Measurements from ENCODE around the gene ARPC5L. TPM values are rescaled to one million over a fixed set of nuclear protein-coding genes. Genes with fewer than 3 reads are reported as not detected.

ARPC5L gene
- total and polyA plus RNA-seq, 2 of the 13 experiments (the other 11 are each of a cell fraction or from before 2014, with no cell fraction given): 29.9 to 33.8 TPM

GRCh38 chr9:124820698-124821623, 41.0 kb upstream of the ARPC5L start:
- TF ChIP-seq ZNF713 (CRISPR knock-in tag; IDR thresholded peaks at IDR 0.05) (no peak), FOXP1 (IDR thresholded peaks at IDR 0.05) (peak; percentile 73), FOXP1 (CRISPR knock-in tag; IDR thresholded peaks at IDR 0.05) (no peak), HNRNPL (IDR thresholded peaks at IDR 0.05; ENCODE audit: low read depth, low read length) (0 out of 2 replicates have a peak, but pooled peaks have one; percentile 48)
- no peak overlapping the region for H3K9ac ChIP-seq (ENCODE audit: insufficient read depth, low read depth, low read length)
- no peak for DNase-seq (ENCODE audit: low spot score)
- no peak for FAIRE-seq
- ChIA-PET POLR2A (no interaction called here), CTCF (ENCODE audit: low intra/inter-chr PET ratio, low total read pairs) (interaction anchor here (1.7 kb wide), 1 partner anchor 32 kb away, joined by 6 read pairs; the partner anchor contains the start of gene WDR38)
- H3K4me2 ChIP-seq (ENCODE audit: low read depth, low read length): no peak overlapping the region
- in situ Hi-C loops (cut with HindIII; ENCODE audit: extremely low pct_ligation_motif_present, low pct_unique_long_range_greater_than_20kb) (no loop called here), intact Hi-C loops (cut with micrococcal nuclease; ENCODE audit: unreplicated experiment) (no loop called here)
- no peak overlapping the region for H3K4me3 ChIP-seq (replicated peaks in 1 of 3; ENCODE audit: insufficient read depth in 1 of 3, low read depth in 2 of 3, low read length in 3 of 3)
- H3K79me2 ChIP-seq (ENCODE audit: insufficient read depth, low read length): no peaks in the 10 kb centered on the region
- H3K27ac ChIP-seq (ENCODE audit: extremely low read length, insufficient read depth, low read length): no peak overlapping the region
- no peaks in the 10 kb centered on the region for H3K27me3 ChIP-seq (ENCODE audit: control insufficient read depth in 1 of 2, insufficient read depth in 2 of 2, low read length in 2 of 2)
- ATAC-seq: no peak
- no peaks in the 10 kb centered on the region for H3K9me3 ChIP-seq (ENCODE audit: low read length)
- no peaks in the 10 kb centered on the region for H4K20me1 ChIP-seq (ENCODE audit: insufficient read depth, low read length)
- H2AFZ ChIP-seq (ENCODE audit: low read length): no peak overlapping the region
- H3K4me1 ChIP-seq (ENCODE audit: insufficient read depth, low read length): peaks cover 56% of the 10 kb centered on the region
- no TSS peak for BruUV-seq (replicated peaks)
- H3K36me3 ChIP-seq (replicated peaks in 1 of 2; ENCODE audit: control insufficient read depth in 1 of 2, insufficient read depth in 2 of 2, low read length in 2 of 2): no peaks in the 10 kb centered on the region
- WGBS (ENCODE audit: low lambda C conversion rate): 58% methylated on average over 8 of the region's 12 CpGs

- ChIA-PET CTCF (ENCODE audit: low intra/inter-chr PET ratio, low total read pairs) (no interaction called here), POLR2A (interaction anchor here (0.9 kb wide), 1 partner anchor 32 kb away, joined by 3 read pairs; no protein-coding TSS in a partner anchor)
- Histone ChIP-seq H4K20me1 (ENCODE audit: insufficient read depth, low read length) (no peaks in the 10 kb centered on the region), H3K4me3 (replicated peaks in 1 of 3; ENCODE audit: insufficient read depth in 1 of 3, low read depth in 2 of 3, low read length in 3 of 3) (no peak overlapping the region), H3K4me1 (ENCODE audit: insufficient read depth, low read length) (peaks cover 31% of the 10 kb centered on the region), H3K27me3 (ENCODE audit: control insufficient read depth in 1 of 2, insufficient read depth in 2 of 2, low read length in 2 of 2) (peaks cover 3 to 16% of the 10 kb centered on the region in 2 experiments; a peak in 3 of 5 replicates), H3K27ac (ENCODE audit: extremely low read length, insufficient read depth, low read length) (no peak overlapping the region), H3K79me2 (ENCODE audit: insufficient read depth, low read length) (no peaks in the 10 kb centered on the region), H3K9me3 (ENCODE audit: low read length) (no peaks in the 10 kb centered on the region), H3K9ac (ENCODE audit: insufficient read depth, low read depth, low read length) (no peak overlapping the region), H3K4me2 (ENCODE audit: low read depth, low read length) (no peak overlapping the region), H2AFZ (ENCODE audit: low read length) (no peak overlapping the region), H3K36me3 (replicated peaks in 1 of 2; ENCODE audit: control insufficient read depth in 1 of 2, insufficient read depth in 2 of 2, low read length in 2 of 2) (no peaks in the 10 kb centered on the region)
- ATAC-seq (no peak), DNase-seq (ENCODE audit: low spot score) (no peak), FAIRE-seq (no peak)
- no TSS peak for BruUV-seq (replicated peaks)
- TF ChIP-seq, protein P1, sequence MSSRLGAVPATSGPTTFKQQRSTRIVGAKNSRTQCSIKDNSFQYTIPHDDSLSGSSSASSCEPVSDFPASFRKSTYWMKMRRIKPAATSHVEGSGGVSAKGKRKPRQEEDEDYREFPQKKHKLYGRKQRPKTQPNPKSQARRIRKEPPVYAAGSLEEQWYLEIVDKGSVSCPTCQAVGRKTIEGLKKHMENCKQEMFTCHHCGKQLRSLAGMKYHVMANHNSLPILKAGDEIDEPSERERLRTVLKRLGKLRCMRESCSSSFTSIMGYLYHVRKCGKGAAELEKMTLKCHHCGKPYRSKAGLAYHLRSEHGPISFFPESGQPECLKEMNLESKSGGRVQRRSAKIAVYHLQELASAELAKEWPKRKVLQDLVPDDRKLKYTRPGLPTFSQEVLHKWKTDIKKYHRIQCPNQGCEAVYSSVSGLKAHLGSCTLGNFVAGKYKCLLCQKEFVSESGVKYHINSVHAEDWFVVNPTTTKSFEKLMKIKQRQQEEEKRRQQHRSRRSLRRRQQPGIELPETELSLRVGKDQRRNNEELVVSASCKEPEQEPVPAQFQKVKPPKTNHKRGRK (CRISPR knock-in tag; IDR thresholded peaks at IDR 0.05): 0 out of 2 replicates have a peak, but pooled peaks have one; percentile 25
- no peak for TF ChIP-seq SOX5 (CRISPR knock-in tag; IDR thresholded peaks at IDR 0.05; ENCODE audit: borderline replicate concordance)
- no peak for TF ChIP-seq CREB1 (IDR thresholded peaks at IDR 0.05)
- no peak for TF ChIP-seq CREB1 (CRISPR knock-in tag; IDR thresholded peaks at IDR 0.05)
- TF ChIP-seq TCF7L2 (IDR thresholded peaks at IDR 0.05; ENCODE audit: low read depth, low read length): no peak
- intact Hi-C loops (cut with micrococcal nuclease; ENCODE audit: unreplicated experiment) (no loop called here), in situ Hi-C loops (cut with HindIII; ENCODE audit: extremely low pct_ligation_motif_present, low pct_unique_long_range_greater_than_20kb) (no loop called here)
- WGBS (ENCODE audit: low lambda C conversion rate): 16% methylated on average over 2 of the region's 2 CpGs
Observed at GRCh38 chr9:124828489-124829333, 33.2 kb upstream of the ARPC5L start.
